Measurements from ENCODE around the gene BNC2. TPM values are rescaled to one million over a fixed set of nuclear protein-coding genes. Genes with fewer than 3 reads are reported as not detected.

Gene BNC2
- total and polyA plus RNA-seq, 7 experiments from 2014 or later = 0.05 to 1.5 (median 0.59) TPM; not detected in 3

DNA sequence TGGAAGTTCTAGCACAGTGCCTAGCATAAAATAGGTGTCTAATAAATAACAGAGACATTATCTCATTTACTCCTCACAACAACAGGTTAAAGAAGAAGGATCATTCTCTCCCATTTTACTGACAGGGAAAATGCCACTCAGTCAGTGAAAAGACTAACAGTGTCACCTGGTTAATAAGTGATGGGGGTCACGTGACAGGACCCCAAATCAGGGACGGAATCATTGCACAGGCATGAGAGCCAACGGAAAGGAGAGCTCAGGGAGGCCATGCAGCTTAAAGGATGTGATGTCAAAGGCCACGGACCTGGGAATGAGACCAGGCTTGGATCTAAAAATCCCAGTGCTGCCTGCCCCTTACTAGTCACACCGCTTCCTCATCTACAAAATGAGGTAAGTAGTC, 101.2 kb downstream of the BNC2 start:
- no peaks in the 10 kb centered on the region for H3K9me3 ChIP-seq (ENCODE audit: control insufficient read depth in 2 of 3, low read length in 3 of 3)
- POLR2A ChIA-PET = no interaction called here
- no peak overlapping the region for H3K4me3 ChIP-seq (ENCODE audit: low read length)
- H3K36me3 ChIP-seq (ENCODE audit: control insufficient read depth in 2 of 3, insufficient read depth in 3 of 3, low read length in 3 of 3) = no peaks in the 10 kb centered on the region
- DNase-seq = no peak
- H3K4me3 Mint-ChIP-seq = no peak overlapping the region
- no peak for ATAC-seq
- H3K27ac ChIP-seq (ENCODE audit: low read depth, low read length) = no peak overlapping the region
- peaks cover 0 to 16% (median 1%) of the 10 kb centered on the region in 11 donors for H3K9me3 Mint-ChIP-seq
- H3K27me3 Mint-ChIP-seq = no peaks in the 10 kb centered on the region
- H3K27me3 ChIP-seq (ENCODE audit: control insufficient read depth in 2 of 2, insufficient read depth in 2 of 2, low read length in 2 of 2) = no peaks in the 10 kb centered on the region
- peaks cover 0 to 6% (median 0%) of the 10 kb centered on the region in 5 donors for H3K36me3 Mint-ChIP-seq
- no peaks in the 10 kb centered on the region for H3K4me1 ChIP-seq (ENCODE audit: control insufficient read depth in 2 of 2, insufficient read depth in 2 of 2, low read length in 2 of 2)
- no peak overlapping the region for H3K27ac Mint-ChIP-seq
- intact Hi-C loops (cut with micrococcal nuclease) = no loop called here
- CTCF ChIA-PET = no interaction called here
- no peaks in the 10 kb centered on the region for H3K4me1 Mint-ChIP-seq

DNA sequence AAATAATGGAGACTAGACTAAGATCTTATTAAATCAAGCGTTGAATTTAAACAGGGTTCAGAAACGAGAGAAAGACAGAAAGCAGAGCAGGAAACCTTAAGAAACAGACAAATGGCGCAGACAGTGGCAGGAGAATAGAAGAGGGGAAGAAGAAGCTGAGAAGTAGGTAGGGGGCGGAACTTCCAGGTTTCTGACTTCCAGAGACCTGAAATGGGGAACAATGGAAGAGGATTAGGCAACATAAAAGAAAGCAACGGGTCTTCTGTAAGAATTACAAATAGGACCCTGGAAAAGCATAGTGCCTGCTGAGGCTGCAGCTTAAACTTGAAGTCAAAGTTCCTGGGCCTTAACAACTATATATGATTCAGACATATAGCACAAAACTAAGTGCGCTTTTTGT, 101.7 kb downstream of the BNC2 start:
- ChIA-PET CTCF (no interaction called here), POLR2A (no interaction called here)
- Mint-ChIP-seq H3K27me3 (no peaks in the 10 kb centered on the region), H3K4me1 (no peaks in the 10 kb centered on the region), H3K9me3 (peaks cover 0 to 16% (median 1%) of the 10 kb centered on the region in 11 donors), H3K27ac (no peak overlapping the region), H3K36me3 (peaks cover 0 to 6% (median 0%) of the 10 kb centered on the region in 5 donors), H3K4me3 (no peak overlapping the region)
- no peaks in the 10 kb centered on the region for H3K36me3 ChIP-seq (ENCODE audit: control insufficient read depth in 2 of 3, insufficient read depth in 3 of 3, low read length in 3 of 3)
- no peak overlapping the region for H3K27ac ChIP-seq (ENCODE audit: low read depth, low read length)
- DNase-seq (no peak), ATAC-seq (no peak)
- no peak overlapping the region for H3K4me3 ChIP-seq (ENCODE audit: low read length)
- no peaks in the 10 kb centered on the region for H3K4me1 ChIP-seq (ENCODE audit: control insufficient read depth in 2 of 2, insufficient read depth in 2 of 2, low read length in 2 of 2)
- no peaks in the 10 kb centered on the region for H3K9me3 ChIP-seq (ENCODE audit: control insufficient read depth in 2 of 3, low read length in 3 of 3)
- intact Hi-C loops (cut with micrococcal nuclease) = no loop called here
- H3K27me3 ChIP-seq (ENCODE audit: control insufficient read depth in 2 of 2, insufficient read depth in 2 of 2, low read length in 2 of 2) = no peaks in the 10 kb centered on the region

DNA sequence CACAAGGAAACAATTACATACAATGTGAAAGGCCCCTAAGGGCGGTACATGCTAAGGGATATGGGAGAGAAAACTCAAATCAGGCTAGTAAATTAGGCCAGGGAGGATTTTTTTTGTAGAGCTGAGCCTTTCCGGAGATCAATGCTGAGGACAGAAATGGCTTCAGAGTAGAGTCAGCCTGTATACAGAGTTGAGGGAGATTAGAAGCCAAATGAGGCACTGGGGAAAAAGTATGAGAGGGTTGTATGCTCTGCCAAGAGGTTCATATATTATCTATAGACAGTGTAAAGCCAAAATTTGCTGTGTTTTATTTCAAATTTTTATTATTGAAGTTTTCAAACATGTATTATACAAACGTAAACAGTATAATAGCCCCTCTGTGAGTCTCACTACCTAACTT, 103.1 kb downstream of the BNC2 start:
- no peaks in the 10 kb centered on the region for H3K36me3 ChIP-seq (ENCODE audit: control insufficient read depth in 2 of 3, insufficient read depth in 3 of 3, low read length in 3 of 3)
- Mint-ChIP-seq H3K36me3 (peaks cover 0 to 6% (median 0%) of the 10 kb centered on the region in 5 donors), H3K4me3 (no peak overlapping the region), H3K9me3 (peaks cover 0 to 16% (median 0%) of the 10 kb centered on the region in 11 donors), H3K4me1 (no peaks in the 10 kb centered on the region), H3K27ac (no peak overlapping the region), H3K27me3 (no peaks in the 10 kb centered on the region)
- ATAC-seq = no peak
- POLR2A ChIA-PET = no interaction called here
- intact Hi-C loops (cut with micrococcal nuclease) = no loop called here
- no peak for DNase-seq
- no peak overlapping the region for H3K4me3 ChIP-seq (ENCODE audit: low read length)
- no peaks in the 10 kb centered on the region for H3K4me1 ChIP-seq (ENCODE audit: control insufficient read depth in 2 of 2, insufficient read depth in 2 of 2, low read length in 2 of 2)
- CTCF ChIA-PET = no interaction called here
- H3K9me3 ChIP-seq (ENCODE audit: control insufficient read depth in 2 of 3, low read length in 3 of 3) = no peaks in the 10 kb centered on the region
- no peaks in the 10 kb centered on the region for H3K27me3 ChIP-seq (ENCODE audit: control insufficient read depth in 2 of 2, insufficient read depth in 2 of 2, low read length in 2 of 2)
- H3K27ac ChIP-seq (ENCODE audit: low read depth, low read length) = no peak overlapping the region

DNA sequence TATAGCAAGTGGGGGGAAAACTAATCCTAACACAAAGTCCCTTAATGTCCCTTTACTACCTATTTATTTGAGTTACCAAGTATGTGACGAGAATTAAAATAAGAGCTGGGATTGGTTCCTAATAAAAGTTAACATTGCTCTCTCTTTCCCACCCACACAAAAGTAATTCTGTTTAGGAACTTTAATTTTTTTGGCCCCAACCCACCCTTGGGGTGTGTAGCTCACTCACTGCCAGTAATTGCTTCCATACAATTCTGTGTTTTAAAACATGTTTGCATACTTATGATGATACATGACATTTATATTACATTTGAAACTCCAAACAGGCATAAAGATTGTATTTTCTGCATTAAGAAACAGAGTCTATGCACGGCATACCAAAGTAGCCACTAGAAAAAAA, 106.5 kb downstream of the BNC2 start:
- Mint-ChIP-seq H3K36me3 (peaks cover 0 to 6% (median 0%) of the 10 kb centered on the region in 5 donors), H3K27ac (no peak overlapping the region), H3K27me3 (no peaks in the 10 kb centered on the region), H3K4me3 (no peak overlapping the region), H3K4me1 (no peaks in the 10 kb centered on the region), H3K9me3 (peaks cover 0 to 16% (median 2%) of the 10 kb centered on the region in 11 donors)
- Histone ChIP-seq H3K9me3 (ENCODE audit: control insufficient read depth in 2 of 3, low read length in 3 of 3) (no peaks in the 10 kb centered on the region), H3K27ac (ENCODE audit: low read depth, low read length) (no peak overlapping the region), H3K36me3 (ENCODE audit: control insufficient read depth in 2 of 3, insufficient read depth in 3 of 3, low read length in 3 of 3) (no peaks in the 10 kb centered on the region), H3K27me3 (ENCODE audit: control insufficient read depth in 2 of 2, insufficient read depth in 2 of 2, low read length in 2 of 2) (no peaks in the 10 kb centered on the region), H3K4me1 (ENCODE audit: control insufficient read depth in 2 of 2, insufficient read depth in 2 of 2, low read length in 2 of 2) (no peaks in the 10 kb centered on the region), H3K4me3 (ENCODE audit: low read length) (no peak overlapping the region)
- CTCF ChIA-PET = no interaction called here
- intact Hi-C loops (cut with micrococcal nuclease) = no loop called here
- ATAC-seq = no peak
- DNase-seq = no peak
- POLR2A ChIA-PET = no interaction called here

DNA sequence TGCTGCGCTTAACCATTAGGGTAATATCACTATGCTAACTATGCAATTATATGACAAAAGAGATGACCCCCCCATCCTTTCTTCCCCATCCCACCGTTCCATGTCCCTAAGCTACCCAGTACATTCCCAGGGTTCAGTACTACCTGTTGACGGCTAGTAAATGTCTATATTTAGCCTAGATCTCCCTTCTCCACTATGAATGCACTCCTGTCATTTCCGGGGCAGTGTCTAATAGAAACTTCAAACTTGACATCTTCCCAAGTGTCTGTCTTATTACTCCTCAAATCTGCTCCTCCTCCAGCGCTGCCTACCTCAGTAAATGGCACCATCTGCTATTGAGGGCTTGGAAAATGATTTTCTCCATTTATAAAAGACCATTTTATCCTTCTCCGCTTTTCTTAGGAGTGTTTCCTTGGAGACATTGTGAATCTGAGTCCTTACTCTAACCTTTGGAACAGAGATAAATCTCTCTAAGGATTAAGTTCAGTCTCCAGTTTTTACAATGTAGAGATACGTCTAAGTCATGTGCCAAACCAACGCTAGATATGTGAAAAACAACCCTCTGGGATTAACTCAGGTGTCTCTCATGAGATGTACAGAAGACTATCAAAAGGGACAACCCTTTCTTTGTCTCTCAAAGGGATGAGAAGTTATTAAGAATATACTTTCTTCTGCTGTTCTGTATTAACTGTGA, 114.9 kb downstream of the BNC2 start:
- DNase-seq (no peak), ATAC-seq (no peak)
- no peaks in the 10 kb centered on the region for H3K9me3 ChIP-seq (ENCODE audit: control insufficient read depth in 2 of 3, low read length in 3 of 3)
- no peaks in the 10 kb centered on the region for H3K36me3 ChIP-seq (ENCODE audit: control insufficient read depth in 2 of 3, insufficient read depth in 3 of 3, low read length in 3 of 3)
- POLR2A ChIA-PET = no interaction called here
- Mint-ChIP-seq H3K27ac (no peak overlapping the region), H3K36me3 (no peaks in the 10 kb centered on the region), H3K27me3 (no peaks in the 10 kb centered on the region), H3K9me3 (peaks cover 0 to 11% (median 0%) of the 10 kb centered on the region in 11 donors), H3K4me3 (no peak overlapping the region), H3K4me1 (no peaks in the 10 kb centered on the region)
- no peaks in the 10 kb centered on the region for H3K27me3 ChIP-seq (ENCODE audit: control insufficient read depth in 2 of 2, insufficient read depth in 2 of 2, low read length in 2 of 2)
- H3K4me1 ChIP-seq (ENCODE audit: control insufficient read depth in 2 of 2, insufficient read depth in 2 of 2, low read length in 2 of 2) = no peaks in the 10 kb centered on the region
- H3K27ac ChIP-seq (ENCODE audit: low read depth, low read length) = no peak overlapping the region
- CTCF ChIA-PET = no interaction called here
- intact Hi-C loops (cut with micrococcal nuclease) = no loop called here
- no peak overlapping the region for H3K4me3 ChIP-seq (ENCODE audit: low read length)

DNA sequence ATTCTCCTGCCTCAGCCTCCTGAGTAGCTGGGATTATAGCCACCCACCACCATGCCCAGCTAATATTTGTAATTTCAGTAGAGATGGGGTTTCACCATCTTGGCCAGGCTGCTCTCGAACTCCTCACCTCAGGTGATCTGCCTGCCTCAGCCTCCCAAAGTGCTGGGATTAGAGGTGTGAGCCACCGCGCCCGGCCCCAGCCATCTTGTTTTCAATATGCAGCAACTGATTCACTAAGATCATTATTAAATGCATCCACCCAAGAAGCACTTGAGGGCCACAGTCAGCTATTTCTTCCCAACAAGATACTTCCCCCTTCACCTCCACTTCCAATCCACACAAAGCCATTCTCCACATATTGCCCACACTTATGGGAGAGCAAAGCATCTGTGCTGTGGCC, 115.8 kb downstream of the BNC2 start:
- no peaks in the 10 kb centered on the region for H3K27me3 ChIP-seq (ENCODE audit: control insufficient read depth in 2 of 2, insufficient read depth in 2 of 2, low read length in 2 of 2)
- DNase-seq = no peak
- H3K4me3 ChIP-seq (ENCODE audit: low read length) = no peak overlapping the region
- ChIA-PET CTCF (no interaction called here), POLR2A (no interaction called here)
- H3K9me3 ChIP-seq (ENCODE audit: control insufficient read depth in 2 of 3, low read length in 3 of 3) = no peaks in the 10 kb centered on the region
- no peaks in the 10 kb centered on the region for H3K36me3 ChIP-seq (ENCODE audit: control insufficient read depth in 2 of 3, insufficient read depth in 3 of 3, low read length in 3 of 3)
- no peaks in the 10 kb centered on the region for H3K4me1 ChIP-seq (ENCODE audit: control insufficient read depth in 2 of 2, insufficient read depth in 2 of 2, low read length in 2 of 2)
- no peak overlapping the region for H3K27ac ChIP-seq (ENCODE audit: low read depth, low read length)
- intact Hi-C loops (cut with micrococcal nuclease) = no loop called here
- H3K4me3 Mint-ChIP-seq = no peak overlapping the region
- H3K4me1 Mint-ChIP-seq = no peaks in the 10 kb centered on the region
- H3K27ac Mint-ChIP-seq = no peak overlapping the region
- no peaks in the 10 kb centered on the region for H3K27me3 Mint-ChIP-seq
- no peaks in the 10 kb centered on the region for H3K36me3 Mint-ChIP-seq
- no peak for ATAC-seq
- H3K9me3 Mint-ChIP-seq = peaks cover 0 to 15% (median 0%) of the 10 kb centered on the region in 11 donors

DNA sequence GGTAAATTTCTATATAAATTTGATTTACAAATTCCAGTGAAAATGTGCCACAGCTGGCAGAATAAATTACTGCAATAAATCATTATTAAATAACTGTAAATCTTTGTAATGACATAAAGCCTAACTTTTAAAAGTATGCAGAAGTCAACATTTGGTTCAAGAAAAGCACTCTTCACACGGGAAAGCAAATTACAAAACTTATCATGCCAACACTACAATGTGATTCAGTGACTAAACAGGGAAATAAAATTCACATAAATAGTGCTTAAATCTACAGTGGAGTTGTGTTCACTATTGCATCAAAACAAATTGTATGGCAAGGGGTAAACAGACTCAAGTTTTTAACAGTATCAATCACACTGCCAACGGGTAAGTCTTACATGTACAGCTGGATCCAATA, 117.2 kb downstream of the BNC2 start:
- Mint-ChIP-seq H3K36me3 (no peaks in the 10 kb centered on the region), H3K9me3 (peaks cover 0 to 15% (median 2%) of the 10 kb centered on the region in 11 donors), H3K27me3 (no peaks in the 10 kb centered on the region), H3K27ac (no peak overlapping the region), H3K4me3 (no peak overlapping the region), H3K4me1 (no peaks in the 10 kb centered on the region)
- H3K27me3 ChIP-seq (ENCODE audit: control insufficient read depth in 2 of 2, insufficient read depth in 2 of 2, low read length in 2 of 2) = no peaks in the 10 kb centered on the region
- no peak for ATAC-seq
- H3K4me3 ChIP-seq (ENCODE audit: low read length) = no peak overlapping the region
- H3K27ac ChIP-seq (ENCODE audit: low read depth, low read length) = no peak overlapping the region
- POLR2A ChIA-PET = no interaction called here
- intact Hi-C loops (cut with micrococcal nuclease) = no loop called here
- H3K36me3 ChIP-seq (ENCODE audit: control insufficient read depth in 2 of 3, insufficient read depth in 3 of 3, low read length in 3 of 3) = no peaks in the 10 kb centered on the region
- H3K4me1 ChIP-seq (ENCODE audit: control insufficient read depth in 2 of 2, insufficient read depth in 2 of 2, low read length in 2 of 2) = no peaks in the 10 kb centered on the region
- CTCF ChIA-PET = no interaction called here
- no peak for DNase-seq
- H3K9me3 ChIP-seq (ENCODE audit: control insufficient read depth in 2 of 3, low read length in 3 of 3) = no peaks in the 10 kb centered on the region

All from naive thymus-derived CD4-positive, alpha-beta T cell (primary cell).